Measurements from ENCODE around the gene SEMA3A.

SEMA3A gene

GRCh38 chr7:84195295-84196060, 889 bp upstream of the SEMA3A start:
- DNase-seq (ENCODE audit: low read depth), result no peak

- DNase-seq (ENCODE audit: low read depth), result no peak
Measured at GRCh38 chr7:84193747-84194146, 842 bp downstream of the SEMA3A start.

- DNase-seq (ENCODE audit: low read depth), result no peak
Measured at GRCh38 chr7:84191842-84192241, 2.7 kb downstream of the SEMA3A start.

- no peak for DNase-seq (ENCODE audit: low read depth)
Measured at GRCh38 chr7:84191261-84191660, 3.3 kb downstream of the SEMA3A start.

GRCh38 chr7:84190016-84190705, 4.4 kb downstream of the SEMA3A start:
- DNase-seq (ENCODE audit: low read depth), result no peak

- DNase-seq (ENCODE audit: low read depth), result no peak
Measured at GRCh38 chr7:84188786-84189405, 5.7 kb downstream of the SEMA3A start.

- no peak for DNase-seq (ENCODE audit: low read depth)
Measured at GRCh38 chr7:84187813-84188510, 6.6 kb downstream of the SEMA3A start.

- DNase-seq (ENCODE audit: low read depth), result no peak
Measured at GRCh38 chr7:84187087-84187805, 7.3 kb downstream of the SEMA3A start.

- no peak for DNase-seq (ENCODE audit: low read depth)
Measured at GRCh38 chr7:84183741-84184140, 10.8 kb downstream of the SEMA3A start.

GRCh38 chr7:84182301-84182700, 12.3 kb downstream of the SEMA3A start:
- DNase-seq (ENCODE audit: low read depth), result no peak

GRCh38 chr7:84181628-84182027, 13.0 kb downstream of the SEMA3A start:
- no peak for DNase-seq (ENCODE audit: low read depth)

- no peak for DNase-seq (ENCODE audit: low read depth)
Measured at GRCh38 chr7:84177758-84178412, 16.7 kb downstream of the SEMA3A start.

GRCh38 chr7:84176716-84177115, 17.9 kb downstream of the SEMA3A start:
- DNase-seq (ENCODE audit: low read depth), result no peak

GRCh38 chr7:84175461-84175860, 19.1 kb downstream of the SEMA3A start:
- DNase-seq (ENCODE audit: low read depth), result no peak

GRCh38 chr7:84170646-84171045, 23.9 kb downstream of the SEMA3A start:
- no peak for DNase-seq (ENCODE audit: low read depth)

- no peak for DNase-seq (ENCODE audit: low read depth)
Measured at GRCh38 chr7:84162584-84162983, 32.0 kb downstream of the SEMA3A start.

GRCh38 chr7:84162125-84162524, 32.5 kb downstream of the SEMA3A start:
- DNase-seq (ENCODE audit: low read depth), result no peak

- no peak for DNase-seq (ENCODE audit: low read depth)
Measured at GRCh38 chr7:84161398-84161797, 33.2 kb downstream of the SEMA3A start.

GRCh38 chr7:84159435-84159834, 35.2 kb downstream of the SEMA3A start:
- no peak for DNase-seq (ENCODE audit: low read depth)

- no peak for DNase-seq (ENCODE audit: low read depth)
Measured at GRCh38 chr7:84157171-84157570, 37.4 kb downstream of the SEMA3A start.

Measured in stimulated activated CD8-positive, alpha-beta memory T cell treated with anti-CD3 and anti-CD28 coated beads, Interleukin-7, amount 100 ng/mL, for 24 hours (primary cell).